ENCODE measurements around the gene TAOK2. TPM values are rescaled to one million over a fixed set of nuclear protein-coding genes. Genes with fewer than 3 reads are reported as not detected.

The TAOK2 gene
- total RNA-seq, 1 donor from 2014 or later = 178 TPM

- Mint-ChIP-seq H3K4me3 (ENCODE audit: unreplicated experiment) (no peak overlapping the region), H3K4me1 (ENCODE audit: unreplicated experiment) (peaks cover 11% of the 10 kb centered on the region), H3K36me3 (ENCODE audit: low read depth, unreplicated experiment) (peaks cover 16% of the 10 kb centered on the region), H3K27ac (ENCODE audit: unreplicated experiment) (peak overlapping the region; percentile 77), H3K27me3 (ENCODE audit: unreplicated experiment) (peaks cover 25% of the 10 kb centered on the region), H3K9me3 (ENCODE audit: unreplicated experiment) (no peaks in the 10 kb centered on the region)
- no peak for TF ChIP-seq CTCF (IDR thresholded peaks at IDR 0.05; ENCODE audit: unreplicated experiment)
- DNase-seq (ENCODE audit: low spot score) = no peak
Observed at GRCh38 chr16:30004424-30004776, 30.7 kb downstream of the TAOK2 start.

- Mint-ChIP-seq H3K9me3 (ENCODE audit: unreplicated experiment) (no peaks in the 10 kb centered on the region), H3K4me1 (ENCODE audit: unreplicated experiment) (peaks cover 7% of the 10 kb centered on the region), H3K27ac (ENCODE audit: unreplicated experiment) (no peak overlapping the region), H3K36me3 (ENCODE audit: low read depth, unreplicated experiment) (peaks cover 12% of the 10 kb centered on the region), H3K27me3 (ENCODE audit: unreplicated experiment) (peaks cover 24% of the 10 kb centered on the region), H3K4me3 (ENCODE audit: unreplicated experiment) (no peak overlapping the region)
- DNase-seq (ENCODE audit: low spot score) = no peak
- TF ChIP-seq CTCF (IDR thresholded peaks at IDR 0.05; ENCODE audit: unreplicated experiment) = no peak
Observed at GRCh38 chr16:30004811-30005242, 31.2 kb downstream of the TAOK2 start.

GRCh38 chr16:30005341-30006094 is 31.9 kb downstream of the TAOK2 start:
- no peak overlapping the region for H3K27ac Mint-ChIP-seq (ENCODE audit: unreplicated experiment)
- H3K4me3 Mint-ChIP-seq (ENCODE audit: unreplicated experiment) = no peak overlapping the region
- peak; percentile 72 for TF ChIP-seq CTCF (IDR thresholded peaks at IDR 0.05; ENCODE audit: unreplicated experiment)
- DNase-seq (ENCODE audit: low spot score) = peak; percentile 64
- H3K36me3 Mint-ChIP-seq (ENCODE audit: low read depth, unreplicated experiment) = peaks cover 11% of the 10 kb centered on the region
- peaks cover 6% of the 10 kb centered on the region for H3K4me1 Mint-ChIP-seq (ENCODE audit: unreplicated experiment)
- H3K27me3 Mint-ChIP-seq (ENCODE audit: unreplicated experiment) = peaks cover 22% of the 10 kb centered on the region
- no peaks in the 10 kb centered on the region for H3K9me3 Mint-ChIP-seq (ENCODE audit: unreplicated experiment)

- peaks cover 21% of the 10 kb centered on the region for H3K27me3 Mint-ChIP-seq (ENCODE audit: unreplicated experiment)
- no peak overlapping the region for H3K4me3 Mint-ChIP-seq (ENCODE audit: unreplicated experiment)
- no peak overlapping the region for H3K27ac Mint-ChIP-seq (ENCODE audit: unreplicated experiment)
- no peak for DNase-seq (ENCODE audit: low spot score)
- no peaks in the 10 kb centered on the region for H3K9me3 Mint-ChIP-seq (ENCODE audit: unreplicated experiment)
- peaks cover 11% of the 10 kb centered on the region for H3K36me3 Mint-ChIP-seq (ENCODE audit: low read depth, unreplicated experiment)
- no peak for TF ChIP-seq CTCF (IDR thresholded peaks at IDR 0.05; ENCODE audit: unreplicated experiment)
- H3K4me1 Mint-ChIP-seq (ENCODE audit: unreplicated experiment) = peaks cover 5% of the 10 kb centered on the region
Observed at GRCh38 chr16:30006095-30006473, 32.4 kb downstream of the TAOK2 start.

- Mint-ChIP-seq H3K27me3 (ENCODE audit: unreplicated experiment) (peaks cover 22% of the 10 kb centered on the region), H3K9me3 (ENCODE audit: unreplicated experiment) (no peaks in the 10 kb centered on the region), H3K4me3 (ENCODE audit: unreplicated experiment) (no peak overlapping the region), H3K27ac (ENCODE audit: unreplicated experiment) (no peak overlapping the region), H3K36me3 (ENCODE audit: low read depth, unreplicated experiment) (peaks cover 11% of the 10 kb centered on the region), H3K4me1 (ENCODE audit: unreplicated experiment) (peaks cover 6% of the 10 kb centered on the region)
- no peak for TF ChIP-seq CTCF (IDR thresholded peaks at IDR 0.05; ENCODE audit: unreplicated experiment)
- DNase-seq (ENCODE audit: low spot score) = no peak
Observed at GRCh38 chr16:30006659-30007377, 33.1 kb downstream of the TAOK2 start.
